Effector memory CD8-positive, alpha-beta T cell (primary cell): Measurements from ENCODE around the gene ZNF574.

Source experiments
- ATAC-seq: fragments of 150-1000 bp; cut with Tn5 transposase; replicated peaks from 2 replicates; pipeline ENCODE4 v1.10.0; 2021; ENCODE audit warnings: mild to moderate bottlenecking, moderate library complexity
- DNase-seq, 3 experiments: peaks; one replicate each; pipeline ENCODE4 v3.0.0; 2021
- H3K27ac Mint-ChIP-seq, 2 donors: one replicate each; pipeline ENCODE4 v1.8.0; 2022; ENCODE audit warnings: mild to moderate bottlenecking in 2 of 2, mixed read lengths in 2 of 2, moderate library complexity in 2 of 2
- H3K27me3 Mint-ChIP-seq, 2 donors: one replicate each; pipeline ENCODE4 v1.8.0; 2022; ENCODE audit warnings: mixed read lengths in 2 of 2
- H3K36me3 Mint-ChIP-seq: one replicate; pipeline ENCODE4 v1.8.0; 2022; ENCODE audit warnings: mild to moderate bottlenecking, moderate library complexity, mixed read lengths; ENCODE audit not compliant: insufficient read depth
- H3K4me1 Mint-ChIP-seq, 2 donors: one replicate each; pipeline ENCODE4 v1.8.0; 2022; ENCODE audit warnings: low read depth in 2 of 2, mixed read lengths in 2 of 2
- H3K4me3 Mint-ChIP-seq, 2 donors: one replicate each; pipeline ENCODE4 v1.8.0; 2022; ENCODE audit warnings: mild to moderate bottlenecking in 2 of 2, mixed read lengths in 2 of 2, moderate library complexity in 2 of 2
- H3K9me3 Mint-ChIP-seq, 2 donors: one replicate each; pipeline ENCODE4 v1.8.0; 2022; ENCODE audit warnings: mixed read lengths in 2 of 2

ZNF574 gene

DNA sequence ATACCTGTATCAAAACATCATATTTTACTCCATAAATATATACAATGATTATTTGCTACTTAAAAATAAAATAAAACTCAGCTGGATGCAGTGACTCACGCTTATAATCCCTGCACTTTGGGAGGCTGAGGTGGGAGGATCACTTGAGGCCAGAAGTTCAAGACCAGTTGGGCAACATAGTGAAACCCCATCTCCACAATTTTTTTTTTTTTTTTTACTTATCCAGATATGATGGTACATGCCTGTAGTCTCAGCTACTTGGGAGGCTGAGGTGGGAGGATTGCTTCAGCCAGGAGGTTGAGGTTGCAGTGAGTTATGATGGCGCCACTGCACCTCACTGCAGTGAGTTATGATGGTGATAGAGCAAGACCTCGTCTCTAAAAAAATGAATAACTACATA, 33.9 kb downstream of the ZNF574 start:
- H3K4me3 Mint-ChIP-seq = no peak overlapping the region
- H3K27me3 Mint-ChIP-seq = no peaks in the 10 kb centered on the region
- no peak overlapping the region for H3K27ac Mint-ChIP-seq
- DNase-seq (no peak), ATAC-seq (no peak)
- no peaks in the 10 kb centered on the region for H3K9me3 Mint-ChIP-seq
- H3K36me3 Mint-ChIP-seq = peaks cover 17% of the 10 kb centered on the region
- peaks cover 0 to 2% of the 10 kb centered on the region in 2 donors for H3K4me1 Mint-ChIP-seq

GRCh38 chr19:42110658-42111057, 34.7 kb downstream of the ZNF574 start:
- Mint-ChIP-seq H3K36me3 (peaks cover 16% of the 10 kb centered on the region), H3K4me1 (peaks cover 4% of the 10 kb centered on the region in 2 donors)

GRCh38 chr19:42111384-42111783, 35.4 kb downstream of the ZNF574 start:
- no peaks in the 10 kb centered on the region for H3K9me3 Mint-ChIP-seq
- ATAC-seq (no peak), DNase-seq (no peak)
- H3K36me3 Mint-ChIP-seq = peaks cover 14% of the 10 kb centered on the region
- no peaks in the 10 kb centered on the region for H3K27me3 Mint-ChIP-seq
- peak overlapping the region; percentile 0 to 42 for H3K27ac Mint-ChIP-seq
- H3K4me1 Mint-ChIP-seq = peaks cover 4 to 6% of the 10 kb centered on the region in 2 donors
- H3K4me3 Mint-ChIP-seq = no peak overlapping the region

More at GRCh38 chr19:42110658-42111057, 34.7 kb downstream of the ZNF574 start:
- DNase-seq (no peak), ATAC-seq (no peak)
- H3K9me3 Mint-ChIP-seq = no peaks in the 10 kb centered on the region
- H3K27me3 Mint-ChIP-seq = no peaks in the 10 kb centered on the region
- no peak overlapping the region for H3K4me3 Mint-ChIP-seq
- peak overlapping the region in 1 of 2 donors; percentile 42 for H3K27ac Mint-ChIP-seq

GRCh38 chr19:42111811-42112210, 35.8 kb downstream of the ZNF574 start:
- ATAC-seq (no peak), DNase-seq (no peak)
- H3K27me3 Mint-ChIP-seq = no peaks in the 10 kb centered on the region
- H3K4me3 Mint-ChIP-seq = no peak overlapping the region
- peaks cover 14% of the 10 kb centered on the region for H3K36me3 Mint-ChIP-seq
- peak overlapping the region in 1 of 2 donors; percentile 0 for H3K27ac Mint-ChIP-seq
- H3K9me3 Mint-ChIP-seq = no peaks in the 10 kb centered on the region
- peaks cover 4 to 6% of the 10 kb centered on the region in 2 donors for H3K4me1 Mint-ChIP-seq

DNA sequence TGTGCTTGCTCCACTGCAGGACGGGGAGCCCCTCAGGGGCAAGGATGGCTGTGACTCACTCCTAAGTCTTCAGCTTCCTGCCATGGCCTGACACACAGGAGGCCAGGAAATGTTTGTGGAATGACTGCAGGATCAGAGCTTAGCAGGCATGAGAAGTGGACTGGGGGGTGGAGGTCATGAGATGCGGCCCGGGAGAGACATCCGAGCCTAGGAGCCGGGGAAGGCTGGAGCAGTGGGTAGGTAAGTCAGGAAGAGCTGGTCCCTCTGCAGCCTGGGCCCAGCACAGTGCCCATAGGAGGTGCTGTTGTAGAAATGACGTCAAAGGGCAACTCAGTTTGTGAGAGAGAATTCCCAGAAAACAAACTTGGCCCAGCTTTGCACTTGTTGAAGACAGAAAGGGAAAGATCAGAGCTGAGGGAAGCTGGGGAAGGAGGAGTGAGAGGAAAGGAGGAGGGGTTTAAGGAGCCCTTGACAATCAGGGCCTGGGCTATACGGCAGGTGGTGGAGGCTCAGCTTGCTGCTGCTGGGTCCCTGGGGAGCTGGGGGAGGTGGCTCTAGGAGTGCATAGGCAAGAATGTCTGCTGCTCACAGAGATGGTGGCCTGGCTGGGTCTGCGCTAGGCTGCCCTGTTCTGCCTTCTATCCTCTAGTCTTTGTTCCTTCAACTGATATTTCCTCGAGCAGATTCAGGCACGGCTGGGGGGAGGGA, 37.8 kb downstream of the ZNF574 start:
- ATAC-seq (peak; percentile 26), DNase-seq (no peak)
- Mint-ChIP-seq H3K27me3 (no peaks in the 10 kb centered on the region), H3K9me3 (no peaks in the 10 kb centered on the region), H3K4me1 (peaks cover 4 to 6% of the 10 kb centered on the region in 2 donors), H3K27ac (peak overlapping the region; percentile 8 to 46), H3K4me3 (no peak overlapping the region), H3K36me3 (peaks cover 7% of the 10 kb centered on the region)

DNA sequence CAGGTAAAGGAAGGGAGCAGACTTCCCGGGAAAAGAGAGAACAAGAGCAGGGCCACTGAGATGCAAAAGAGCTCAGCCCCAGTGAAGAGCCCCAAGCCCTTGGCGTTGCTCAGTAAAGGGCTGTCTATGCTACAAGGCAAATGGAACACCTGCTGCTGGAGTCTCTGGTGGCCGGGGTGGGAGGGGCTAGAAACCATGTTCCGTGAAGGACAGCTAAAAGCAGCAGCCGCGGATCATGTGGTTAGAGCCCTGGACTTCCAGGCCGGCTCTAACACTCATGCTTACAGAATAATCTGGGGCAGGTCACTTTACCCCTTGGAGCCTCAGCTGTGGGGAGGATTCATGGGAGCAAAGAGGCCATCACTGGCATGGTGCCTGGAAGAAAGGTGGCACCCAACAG, 38.4 kb downstream of the ZNF574 start:
- Mint-ChIP-seq H3K4me3 (no peak overlapping the region), H3K27ac (peak overlapping the region; percentile 8 to 46)

DNA sequence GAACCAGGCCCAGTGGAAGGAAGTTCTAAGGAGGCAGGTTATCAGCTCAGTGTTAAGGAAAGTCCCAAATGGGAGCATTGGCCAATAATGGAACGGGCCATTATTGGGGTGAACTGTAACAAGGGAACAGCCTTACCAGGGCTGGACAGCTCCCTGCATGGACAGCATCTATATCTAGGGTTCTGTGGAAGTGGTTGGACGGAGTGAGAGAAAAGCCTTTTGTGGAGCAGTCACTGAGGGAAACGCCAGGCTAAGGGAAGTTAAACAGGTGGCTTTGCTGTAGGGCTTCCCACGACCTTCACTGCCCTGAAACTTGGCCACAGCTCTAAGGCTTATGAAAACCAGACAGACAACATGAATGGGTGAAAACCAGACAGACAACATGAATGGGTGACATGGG, 39.3 kb downstream of the ZNF574 start:
- Mint-ChIP-seq H3K36me3 (peaks cover 7% of the 10 kb centered on the region), H3K27ac (peak overlapping the region in 1 of 2 donors; percentile 9), H3K9me3 (no peaks in the 10 kb centered on the region), H3K4me1 (peaks cover 4 to 6% of the 10 kb centered on the region in 2 donors), H3K4me3 (no peak overlapping the region), H3K27me3 (no peaks in the 10 kb centered on the region)
- DNase-seq = no peak
- no peak for ATAC-seq

More for the DNA sequence above, 38.4 kb downstream of the ZNF574 start:
- DNase-seq (no peak), ATAC-seq (no peak)
- no peaks in the 10 kb centered on the region for H3K9me3 Mint-ChIP-seq
- H3K27me3 Mint-ChIP-seq = no peaks in the 10 kb centered on the region
- peaks cover 4 to 6% of the 10 kb centered on the region in 2 donors for H3K4me1 Mint-ChIP-seq
- peaks cover 7% of the 10 kb centered on the region for H3K36me3 Mint-ChIP-seq

DNA sequence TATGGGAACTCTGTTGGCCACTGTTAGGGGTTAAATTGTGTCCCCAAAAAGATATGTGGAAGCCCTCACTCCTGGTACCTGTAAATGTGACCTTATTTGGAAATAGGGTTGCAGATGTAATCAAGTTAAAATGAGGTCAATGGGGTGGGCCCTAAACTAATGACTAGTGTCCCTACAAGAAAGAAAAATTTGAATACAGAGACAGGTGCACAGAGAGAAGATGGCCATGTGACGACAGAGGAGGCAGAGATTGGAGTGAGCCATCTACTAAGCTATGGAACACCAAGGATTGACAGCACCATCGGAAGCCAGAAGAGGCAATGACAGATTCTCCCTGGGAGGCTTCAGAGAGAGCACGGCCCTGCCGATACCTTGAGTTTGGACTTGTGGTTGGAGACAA, 39.7 kb downstream of the ZNF574 start:
- ATAC-seq (no peak), DNase-seq (no peak)
- H3K4me1 Mint-ChIP-seq = peaks cover 5 to 6% of the 10 kb centered on the region in 2 donors
- peaks cover 7% of the 10 kb centered on the region for H3K36me3 Mint-ChIP-seq
- no peak overlapping the region for H3K4me3 Mint-ChIP-seq
- H3K27ac Mint-ChIP-seq = peak overlapping the region in 1 of 2 donors; percentile 9
- H3K9me3 Mint-ChIP-seq = no peaks in the 10 kb centered on the region
- no peaks in the 10 kb centered on the region for H3K27me3 Mint-ChIP-seq

- no peak for ATAC-seq
- Mint-ChIP-seq H3K9me3 (no peaks in the 10 kb centered on the region), H3K27ac (peak overlapping the region in 1 of 2 donors; percentile 41), H3K27me3 (no peaks in the 10 kb centered on the region), H3K4me1 (peaks cover 11 to 12% of the 10 kb centered on the region in 2 donors), H3K4me3 (no peak overlapping the region), H3K36me3 (peaks cover 7% of the 10 kb centered on the region)
- no peak for DNase-seq
Measured at GRCh38 chr19:42116308-42117075, 40.5 kb downstream of the ZNF574 start.

DNA sequence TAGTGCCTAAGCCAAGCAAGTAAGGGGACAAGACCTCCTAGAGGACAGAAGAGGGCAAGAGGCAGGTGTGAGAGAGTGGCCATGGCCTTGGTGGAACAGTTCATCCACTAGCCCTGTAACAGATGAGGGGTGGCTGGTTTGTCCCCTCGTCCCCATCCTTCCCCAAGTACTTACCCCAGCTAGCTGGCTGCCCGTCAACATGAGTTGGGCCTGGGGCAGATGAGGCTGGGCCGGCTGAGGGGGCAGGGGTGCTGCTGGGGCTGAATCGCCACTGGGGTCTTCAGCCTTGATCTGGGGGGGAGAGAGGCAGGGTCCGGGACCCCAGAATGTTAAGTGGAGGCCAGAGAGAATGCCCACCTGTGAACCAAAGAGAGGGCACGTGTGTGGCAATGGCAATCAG, 41.1 kb downstream of the ZNF574 start:
- Mint-ChIP-seq H3K36me3 (peaks cover 7% of the 10 kb centered on the region), H3K27ac (peak overlapping the region in 1 of 2 donors; percentile 41)
- ATAC-seq = no peak

DNA sequence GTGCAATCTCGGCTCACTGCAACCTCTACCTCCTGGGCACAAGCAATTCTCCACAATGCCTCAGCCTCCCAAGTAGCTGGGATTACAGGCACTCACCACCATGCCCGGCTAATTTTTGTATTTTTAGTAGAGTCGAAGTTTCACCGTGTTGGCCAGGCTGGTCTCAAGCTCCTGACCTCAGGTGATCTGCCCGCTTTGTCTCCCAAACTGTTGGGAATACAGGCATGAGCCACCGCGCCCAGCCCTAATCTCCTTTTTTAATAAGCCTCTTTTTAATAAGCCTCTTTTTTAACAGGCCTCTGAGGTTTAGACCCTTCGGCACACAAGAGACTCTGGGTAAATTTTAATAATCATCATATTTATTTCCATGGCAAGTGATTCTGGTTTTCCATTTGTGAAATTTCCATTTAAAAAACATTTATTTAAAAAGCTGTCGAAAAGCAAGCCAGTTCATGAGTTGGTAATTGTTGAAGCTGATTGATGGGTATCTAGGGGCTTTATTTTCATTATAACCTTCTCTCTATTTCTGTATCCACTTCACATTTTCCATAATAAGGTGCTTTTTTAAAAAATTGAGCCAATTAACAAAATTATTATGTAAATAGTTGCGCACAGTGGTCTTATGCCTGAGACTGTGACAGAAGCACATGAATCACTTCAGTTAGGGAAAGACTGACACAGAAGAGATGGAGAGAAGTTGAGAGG, 44.5 kb downstream of the ZNF574 start:
- no peak for DNase-seq
- Mint-ChIP-seq H3K4me3 (peak overlapping the region in 1 of 2 donors; percentile 75), H3K27me3 (no peaks in the 10 kb centered on the region), H3K36me3 (peaks cover 5% of the 10 kb centered on the region), H3K9me3 (no peaks in the 10 kb centered on the region), H3K27ac (peak overlapping the region; percentile 89 to 96), H3K4me1 (peaks cover 33 to 35% of the 10 kb centered on the region in 2 donors)
- no peak for ATAC-seq

More for the DNA sequence above, 41.1 kb downstream of the ZNF574 start:
- no peak for DNase-seq
- H3K27me3 Mint-ChIP-seq = no peaks in the 10 kb centered on the region
- H3K4me1 Mint-ChIP-seq = peaks cover 17 to 18% of the 10 kb centered on the region in 2 donors
- H3K9me3 Mint-ChIP-seq = no peaks in the 10 kb centered on the region
- H3K4me3 Mint-ChIP-seq = no peak overlapping the region

GRCh38 chr19:42121036-42121621, 45.2 kb downstream of the ZNF574 start:
- H3K9me3 Mint-ChIP-seq = no peaks in the 10 kb centered on the region
- H3K4me3 Mint-ChIP-seq = peak overlapping the region; percentile 60 to 75
- H3K27me3 Mint-ChIP-seq = no peaks in the 10 kb centered on the region
- H3K4me1 Mint-ChIP-seq = peaks cover 34 to 40% of the 10 kb centered on the region in 2 donors
- DNase-seq = no peak
- H3K27ac Mint-ChIP-seq = peak overlapping the region; percentile 89 to 96
- no peak for ATAC-seq
- no peaks in the 10 kb centered on the region for H3K36me3 Mint-ChIP-seq

DNA sequence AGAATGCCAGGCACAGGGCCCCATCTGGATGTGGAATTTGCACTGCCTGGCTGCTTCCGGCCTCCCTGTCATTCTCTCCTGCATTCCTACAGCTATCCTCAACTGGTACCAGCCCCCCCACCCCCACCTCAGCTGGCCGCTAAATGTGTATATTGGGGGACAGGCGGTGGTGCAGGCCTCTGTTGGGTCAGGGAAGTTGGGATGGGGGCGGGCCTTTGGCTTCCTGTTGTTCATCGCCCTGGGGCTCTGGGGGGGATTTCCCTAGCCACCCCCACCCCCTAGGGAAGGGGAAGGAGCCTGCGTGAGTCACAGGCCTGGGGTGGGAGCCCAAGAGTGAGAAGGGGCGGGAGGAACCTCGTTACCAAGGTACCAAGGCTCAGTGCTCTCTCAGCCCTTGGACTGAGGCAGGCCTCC, 45.7 kb downstream of the ZNF574 start:
- H3K27me3 Mint-ChIP-seq = no peaks in the 10 kb centered on the region
- H3K36me3 Mint-ChIP-seq = no peaks in the 10 kb centered on the region
- peaks cover 36 to 40% of the 10 kb centered on the region in 2 donors for H3K4me1 Mint-ChIP-seq
- H3K27ac Mint-ChIP-seq = peak overlapping the region; percentile 89 to 96
- peak; percentile 89 for ATAC-seq
- DNase-seq = peak; percentile 41 to 50 (median 50)
- H3K9me3 Mint-ChIP-seq = no peaks in the 10 kb centered on the region
- H3K4me3 Mint-ChIP-seq = peak overlapping the region; percentile 60 to 75
